Subcutaneous adipose tissue (tissue), 4 donors: ENCODE data around the gene TTC23. TPM values are rescaled to one million over a fixed set of nuclear protein-coding genes. Genes with fewer than 3 reads are reported as not detected.

ENCODE experiments used
- total RNA-seq, 4 donors: library from RNA; depleted of rRNA; stranded (reverse); fragments of >200 nt; gene quantifications; one replicate each; pipeline ENCODE4 v1.1.0, GENCODE V29; 2016
- TF ChIP-seq, protein P1 (sequence below): fragments of 450-650 bp; IDR thresholded peaks from one replicate; pipeline ENCODE4 v1.5.1; 2016; ENCODE audit warnings: low read depth, mild to moderate bottlenecking, control low read depth, antibody characterized with exemption, moderate library complexity

The TTC23 gene
- total RNA-seq, 4 donors from 2014 or later: 19.6 to 24.0 (median 23.2) TPM

DNA sequence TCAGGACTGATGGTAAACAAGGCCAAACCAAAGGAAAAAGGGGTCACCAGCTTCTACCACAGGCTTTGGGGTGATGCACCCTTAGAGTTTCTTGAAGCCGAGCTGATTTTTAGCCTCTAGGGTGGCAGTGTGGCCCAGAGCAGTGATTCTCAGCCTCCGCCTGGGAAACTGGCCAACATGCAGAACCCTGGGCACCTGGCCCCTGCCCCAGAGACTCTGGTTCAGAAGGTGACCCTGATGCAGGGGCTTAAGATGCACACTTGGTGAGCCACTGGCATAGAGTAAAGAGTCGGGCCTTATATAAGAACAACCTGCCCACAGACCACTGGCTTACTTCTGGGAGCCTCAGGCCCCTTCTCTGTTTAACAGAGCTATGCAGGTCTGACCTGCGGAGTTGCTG is 100.0 kb downstream of the TTC23 start:
- TF ChIP-seq, protein P1, sequence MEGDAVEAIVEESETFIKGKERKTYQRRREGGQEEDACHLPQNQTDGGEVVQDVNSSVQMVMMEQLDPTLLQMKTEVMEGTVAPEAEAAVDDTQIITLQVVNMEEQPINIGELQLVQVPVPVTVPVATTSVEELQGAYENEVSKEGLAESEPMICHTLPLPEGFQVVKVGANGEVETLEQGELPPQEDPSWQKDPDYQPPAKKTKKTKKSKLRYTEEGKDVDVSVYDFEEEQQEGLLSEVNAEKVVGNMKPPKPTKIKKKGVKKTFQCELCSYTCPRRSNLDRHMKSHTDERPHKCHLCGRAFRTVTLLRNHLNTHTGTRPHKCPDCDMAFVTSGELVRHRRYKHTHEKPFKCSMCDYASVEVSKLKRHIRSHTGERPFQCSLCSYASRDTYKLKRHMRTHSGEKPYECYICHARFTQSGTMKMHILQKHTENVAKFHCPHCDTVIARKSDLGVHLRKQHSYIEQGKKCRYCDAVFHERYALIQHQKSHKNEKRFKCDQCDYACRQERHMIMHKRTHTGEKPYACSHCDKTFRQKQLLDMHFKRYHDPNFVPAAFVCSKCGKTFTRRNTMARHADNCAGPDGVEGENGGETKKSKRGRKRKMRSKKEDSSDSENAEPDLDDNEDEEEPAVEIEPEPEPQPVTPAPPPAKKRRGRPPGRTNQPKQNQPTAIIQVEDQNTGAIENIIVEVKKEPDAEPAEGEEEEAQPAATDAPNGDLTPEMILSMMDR: no peak

DNA sequence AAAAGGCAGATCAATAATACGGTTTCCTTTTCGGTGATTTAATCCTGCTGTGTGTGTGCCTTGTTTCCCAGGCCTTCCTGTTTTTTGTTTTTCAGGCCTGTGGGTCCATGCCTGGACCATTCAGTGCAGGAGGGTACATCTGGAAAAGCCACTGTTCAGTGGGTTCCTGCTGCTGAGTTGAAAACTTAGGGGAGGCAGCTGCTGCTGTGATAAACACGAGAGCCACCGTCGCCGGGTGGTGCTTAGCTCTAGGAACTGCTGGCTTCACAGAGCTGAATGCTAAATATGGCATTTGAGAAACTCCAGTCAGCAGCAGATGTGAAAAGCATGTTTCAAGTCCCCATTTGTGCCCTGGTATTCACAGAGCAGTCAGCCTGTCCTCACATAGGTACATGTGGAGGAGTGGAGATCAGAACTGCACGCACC is 100.5 kb downstream of the TTC23 start:
- TF ChIP-seq, protein P1: no peak

DNA sequence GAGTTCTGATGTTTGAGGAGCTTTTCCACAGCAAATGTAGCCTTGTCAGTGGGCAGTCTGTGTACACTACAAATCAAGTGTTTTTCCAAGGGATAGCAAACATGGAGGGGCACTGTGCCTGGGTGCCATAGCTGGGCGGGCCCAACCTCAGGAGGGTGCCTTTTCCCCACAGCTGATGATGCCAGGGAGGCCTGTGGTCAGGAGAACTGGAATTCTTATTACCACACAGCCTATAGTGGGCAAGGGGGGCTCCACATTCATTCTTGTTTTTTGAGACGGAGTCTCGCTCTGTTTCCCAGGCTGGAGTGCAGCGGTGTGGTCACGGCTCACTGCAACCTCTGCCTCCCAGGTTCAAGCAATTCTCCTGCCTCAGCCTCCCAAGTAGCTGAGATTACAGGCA is 102.7 kb downstream of the TTC23 start:
- TF ChIP-seq, protein P1: no peak

DNA sequence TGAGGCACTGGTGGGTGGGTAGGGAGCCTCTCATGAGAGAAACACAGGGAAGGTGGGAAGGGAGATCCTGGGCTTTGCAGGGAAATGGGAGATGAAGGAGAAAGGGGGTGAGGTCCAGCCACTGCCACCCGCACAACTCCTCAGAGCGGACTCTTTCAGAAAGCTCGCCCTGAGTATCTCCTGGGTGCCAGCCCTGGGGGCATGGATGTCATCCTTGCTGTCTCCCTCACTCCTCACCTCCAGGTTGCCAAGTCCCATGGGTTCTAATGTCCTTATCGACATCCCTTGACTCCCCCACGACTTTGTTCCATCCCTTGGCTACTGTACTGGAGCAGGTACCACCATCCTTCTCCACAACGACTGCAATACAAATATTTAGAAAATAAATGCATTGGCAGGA is 103.6 kb downstream of the TTC23 start:
- TF ChIP-seq, protein P1: no peak

DNA sequence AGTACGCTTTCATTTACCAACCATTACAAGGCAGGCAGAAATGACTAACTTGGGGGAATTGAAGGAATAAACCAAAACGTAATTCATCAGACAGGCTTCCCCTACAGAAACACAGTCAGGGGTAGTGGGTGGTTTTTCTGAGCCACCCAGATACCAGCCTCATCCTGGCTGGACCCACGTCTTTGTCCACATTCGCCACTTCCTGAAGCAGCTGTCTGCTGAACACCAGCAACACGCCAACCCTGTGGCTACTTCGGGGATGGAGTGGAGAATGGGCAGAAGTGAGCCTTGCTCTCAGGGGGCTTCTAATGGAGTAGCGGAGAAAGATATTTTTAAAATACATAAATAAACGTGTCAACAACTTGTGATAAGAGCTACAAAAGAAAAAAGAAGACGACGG is 104.4 kb downstream of the TTC23 start:
- TF ChIP-seq, protein P1: no peak

DNA sequence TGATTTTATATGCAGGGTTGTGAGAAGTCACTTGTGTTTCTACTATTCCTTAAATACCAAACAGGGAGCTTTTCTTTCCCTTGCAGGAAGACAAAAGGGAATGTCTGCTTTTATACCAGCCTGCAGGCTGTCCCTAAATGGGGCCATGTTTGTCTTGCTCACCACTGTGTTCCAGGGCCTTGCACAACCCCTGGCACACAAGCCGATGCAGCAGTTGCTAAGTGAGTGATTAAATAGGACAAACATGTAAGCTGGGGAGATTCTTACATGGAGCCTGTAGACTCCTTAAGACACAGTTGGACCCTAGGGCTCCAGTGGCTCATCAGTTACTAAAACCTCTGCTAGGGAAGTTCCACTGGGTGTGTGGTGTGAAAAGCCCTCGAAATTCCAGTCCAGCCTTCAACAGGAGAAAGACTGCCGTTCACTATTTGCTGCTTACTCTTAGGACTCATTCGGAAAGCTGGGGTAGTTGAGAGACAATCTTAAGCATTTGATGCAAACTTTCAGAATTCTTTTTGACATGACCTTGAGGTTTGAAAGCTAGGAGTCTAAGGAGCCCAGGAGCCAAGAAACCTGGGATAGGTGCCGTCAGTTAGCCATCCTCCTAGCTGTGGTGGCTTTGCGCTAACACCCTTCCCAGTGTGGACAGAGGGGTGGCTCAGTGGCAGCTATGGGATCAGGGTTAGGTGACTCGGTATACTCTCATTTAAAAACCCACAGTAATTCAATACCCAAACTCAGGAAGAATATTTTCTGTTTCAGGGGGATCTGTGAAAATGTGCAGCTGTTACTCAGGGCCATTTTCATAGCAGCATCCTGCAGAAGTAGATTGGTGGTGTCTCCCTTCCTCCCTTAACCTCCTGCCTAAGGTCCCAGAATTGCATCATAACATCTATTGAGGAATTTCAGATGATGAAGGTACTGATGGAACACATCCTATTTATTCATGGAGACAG is 105.4 kb downstream of the TTC23 start:
- TF ChIP-seq, protein P1: no peak

DNA sequence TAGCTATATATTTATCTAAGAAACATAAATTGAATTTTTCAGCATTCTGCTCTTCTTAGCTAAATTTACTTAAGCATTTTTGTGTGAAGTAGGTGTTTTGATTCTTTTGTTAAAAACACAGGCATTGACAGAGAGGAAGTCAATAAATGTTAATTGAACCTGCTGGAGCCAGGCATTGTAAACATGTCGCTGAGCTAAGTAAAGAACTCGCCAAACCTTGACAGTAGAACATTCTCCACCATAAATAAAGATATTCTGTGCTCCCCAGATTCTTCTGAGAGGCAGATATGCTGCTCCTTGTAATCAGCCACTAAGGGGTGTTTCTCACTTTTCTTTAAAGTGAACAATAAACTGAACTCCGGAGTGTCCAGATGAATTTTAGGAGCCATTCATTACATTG is 106.1 kb downstream of the TTC23 start:
- TF ChIP-seq, protein P1: no peak
